HG03064 (cell line): ENCODE measurements around the gene ANKRD11.

Experiments used
- ATAC-seq: cut with Tn5 transposase; IDR thresholded peaks from one replicate; pipeline ENCODE4 v1.9.1; 2021; ENCODE audit warnings: low read depth; ENCODE audit not compliant: unreplicated experiment

ANKRD11 gene

GRCh38 chr16:89219365-89219764 lies 271.0 kb downstream of the ANKRD11 start:
- no peak for ATAC-seq
